Esophagus (tissue), 2 donors: Measurements from ENCODE around the gene MKLN1. TPM values are rescaled to one million over a fixed set of nuclear protein-coding genes. Genes with fewer than 3 reads are reported as not detected.

ENCODE experiments used
- H3K27ac ChIP-seq, 2 donors: one replicate each; pipeline ENCODE4 v1.5.1; 2013; ENCODE audit warnings: low read depth in 2 of 2, mild to moderate bottlenecking in 2 of 2, inconsistent platforms in 1 of 2, low read length in 1 of 2, moderate library complexity in 1 of 2
- H3K27me3 ChIP-seq, 2 donors: one replicate each; pipeline ENCODE4 v1.6.1; 2013; ENCODE audit warnings: low read length in 2 of 2, control low read depth in 1 of 2, mild to moderate bottlenecking in 1 of 2; ENCODE audit not compliant: insufficient read depth in 2 of 2, control insufficient read depth in 1 of 2
- H3K36me3 ChIP-seq, 2 donors: one replicate each; pipeline ENCODE4 v1.6.1; 2013; ENCODE audit warnings: low read length in 1 of 2; ENCODE audit not compliant: control insufficient read depth in 2 of 2, insufficient read depth in 2 of 2
- H3K4me1 ChIP-seq, 2 donors: one replicate each; pipeline ENCODE4 v1.6.1; 2013; ENCODE audit warnings: low read length in 1 of 2; ENCODE audit not compliant: control insufficient read depth in 2 of 2, insufficient read depth in 2 of 2
- H3K4me3 ChIP-seq, 2 donors: one replicate each; pipeline ENCODE4 v1.5.1; 2013; ENCODE audit warnings: low read length in 2 of 2, mild to moderate bottlenecking in 2 of 2, low read depth in 1 of 2, moderate library complexity in 1 of 2
- H3K9me3 ChIP-seq, 2 donors: one replicate each; pipeline ENCODE4 v1.6.1; 2013; ENCODE audit warnings: mild to moderate bottlenecking in 2 of 2, low read depth in 1 of 2, low read length in 1 of 2, moderate library complexity in 1 of 2; ENCODE audit not compliant: control insufficient read depth in 2 of 2, insufficient read depth in 1 of 2
- WGBS, 2 donors: extraction: QIAGEN DNeasy Blood & Tissue Kit; methylation state at CpG; one replicate each; pipeline ENCODE4 v1.1.7; 2013; 5-methylcytosine and 5-hydroxymethylcytosine counted together
- polyA plus RNA-seq, 2 donors: library from polyadenylated mRNA; stranded (reverse); fragments of 200-250 nt; gene quantifications; one replicate each; pipeline ENCODE4 v1.2.3, GENCODE V29; 2013
- donor health status: healthy with polysubstance abuse.
- donor health status: Bipolar disorder and iron deficiency.

Gene MKLN1
- polyA plus RNA-seq, 2 donors = 8.4 to 9.3 TPM

DNA sequence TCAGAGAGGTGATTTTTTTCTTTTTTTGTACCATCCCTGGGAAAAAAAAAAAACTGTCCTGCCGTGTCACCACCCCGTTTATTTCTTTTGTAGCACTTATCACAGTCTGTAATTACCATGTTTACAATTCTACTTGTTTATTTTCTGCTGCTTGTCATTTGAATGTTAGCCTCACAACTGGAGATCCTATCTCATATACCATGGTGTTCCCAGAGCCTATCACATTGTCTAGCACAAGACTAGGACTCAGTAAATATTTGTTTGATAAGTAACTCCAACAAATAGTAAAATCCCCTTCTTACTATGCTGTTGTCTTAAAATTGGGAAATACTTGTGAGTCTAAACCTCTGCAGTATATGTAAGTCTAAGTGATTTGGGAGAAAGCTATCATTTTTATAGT is 36.0 kb downstream of the MKLN1 start:
- WGBS, 2 donors = 45 to 68% methylated on average over 2 of the region's 2 CpGs
- H3K4me1 ChIP-seq = no peaks in the 10 kb centered on the region

GRCh38 chr7:131364767-131365344 is 37.2 kb downstream of the MKLN1 start:
- Histone ChIP-seq H3K4me1 (no peaks in the 10 kb centered on the region), H3K27ac (no peak overlapping the region), H3K4me3 (no peak overlapping the region), H3K9me3 (no peaks in the 10 kb centered on the region), H3K27me3 (no peaks in the 10 kb centered on the region), H3K36me3 (no peaks in the 10 kb centered on the region)
- WGBS, 2 donors = 93% methylated on average over 4 of the region's 4 CpGs

More for the DNA sequence above, 36.0 kb downstream of the MKLN1 start:
- Histone ChIP-seq H3K27me3 (no peaks in the 10 kb centered on the region), H3K36me3 (no peaks in the 10 kb centered on the region), H3K27ac (no peak overlapping the region), H3K4me3 (no peak overlapping the region), H3K9me3 (no peaks in the 10 kb centered on the region)

- Histone ChIP-seq H3K4me1 (no peaks in the 10 kb centered on the region), H3K27me3 (no peaks in the 10 kb centered on the region), H3K4me3 (no peak overlapping the region), H3K27ac (no peak overlapping the region), H3K36me3 (no peaks in the 10 kb centered on the region), H3K9me3 (no peaks in the 10 kb centered on the region)
- 32 to 44% methylated on average over 3 of the region's 3 CpGs for WGBS, 2 donors
These were observed 38.2 kb downstream of the MKLN1 start for GRCh38 chr7:131365838-131366237.

GRCh38 chr7:131369354-131369753 is 41.7 kb downstream of the MKLN1 start:
- H3K4me1 ChIP-seq = no peaks in the 10 kb centered on the region
- no peaks in the 10 kb centered on the region for H3K36me3 ChIP-seq
- H3K27ac ChIP-seq = no peak overlapping the region
- H3K9me3 ChIP-seq = no peaks in the 10 kb centered on the region
- no peak overlapping the region for H3K4me3 ChIP-seq
- H3K27me3 ChIP-seq = no peaks in the 10 kb centered on the region

GRCh38 chr7:131370523-131370968 is 42.9 kb downstream of the MKLN1 start:
- WGBS, 2 donors = 71 to 74% methylated on average over 1 of the region's 1 CpG
- no peaks in the 10 kb centered on the region for H3K9me3 ChIP-seq
- H3K4me1 ChIP-seq = no peaks in the 10 kb centered on the region

GRCh38 chr7:131371411-131371810 is 43.7 kb downstream of the MKLN1 start:
- Histone ChIP-seq H3K27me3 (no peaks in the 10 kb centered on the region), H3K4me1 (no peaks in the 10 kb centered on the region), H3K9me3 (no peaks in the 10 kb centered on the region), H3K36me3 (no peaks in the 10 kb centered on the region), H3K4me3 (no peak overlapping the region), H3K27ac (no peak overlapping the region)
- 94 to 97% methylated on average over 2 of the region's 2 CpGs for WGBS, 2 donors

More at GRCh38 chr7:131370523-131370968, 42.9 kb downstream of the MKLN1 start:
- Histone ChIP-seq H3K27me3 (no peaks in the 10 kb centered on the region), H3K4me3 (no peak overlapping the region), H3K27ac (no peak overlapping the region), H3K36me3 (no peaks in the 10 kb centered on the region)

GRCh38 chr7:131372554-131372953 is 44.9 kb downstream of the MKLN1 start:
- H3K27ac ChIP-seq = no peak overlapping the region
- no peaks in the 10 kb centered on the region for H3K9me3 ChIP-seq
- H3K4me3 ChIP-seq = no peak overlapping the region
- H3K27me3 ChIP-seq = no peaks in the 10 kb centered on the region
- whole genome bisulfite sequencing, 2 donors = 72 to 76% methylated on average over 1 of the region's 1 CpG
- H3K4me1 ChIP-seq = no peaks in the 10 kb centered on the region
- no peaks in the 10 kb centered on the region for H3K36me3 ChIP-seq

- Histone ChIP-seq H3K27ac (no peak overlapping the region), H3K4me3 (no peak overlapping the region), H3K36me3 (no peaks in the 10 kb centered on the region), H3K27me3 (no peaks in the 10 kb centered on the region), H3K4me1 (no peaks in the 10 kb centered on the region), H3K9me3 (no peaks in the 10 kb centered on the region)
- WGBS, 2 donors = 82 to 88% methylated on average over 1 of the region's 1 CpG
These were observed 47.1 kb downstream of the MKLN1 start for GRCh38 chr7:131374821-131375220.

GRCh38 chr7:131381069-131381838 is 53.6 kb downstream of the MKLN1 start:
- H3K4me3 ChIP-seq = no peak overlapping the region
- 93 to 95% methylated on average over 1 of the region's 1 CpG for WGBS, 2 donors
- H3K9me3 ChIP-seq = no peaks in the 10 kb centered on the region
- H3K4me1 ChIP-seq = no peaks in the 10 kb centered on the region
- H3K27ac ChIP-seq = no peak overlapping the region
- no peaks in the 10 kb centered on the region for H3K27me3 ChIP-seq
- H3K36me3 ChIP-seq = no peaks in the 10 kb centered on the region
